ENCODE measurements around the gene ATP4B. TPM values are rescaled to one million over a fixed set of nuclear protein-coding genes. Genes with fewer than 3 reads are reported as not detected.

ATP4B gene
- total RNA-seq, 4 donors from 2014 or later, result not detected

- no peak overlapping the region for H3K4me3 ChIP-seq
- H3K36me3 ChIP-seq, result peaks cover 0 to 41% (median 0%) of the 10 kb centered on the region in 3 donors
- no peaks in the 10 kb centered on the region for H3K9me3 ChIP-seq
- WGBS, 2 donors, result 75 to 78% methylated on average over 15 of the region's 15 CpGs
- no peak overlapping the region for H3K27ac ChIP-seq
- H3K27me3 ChIP-seq, result no peaks in the 10 kb centered on the region
- H3K4me1 ChIP-seq, result no peaks in the 10 kb centered on the region
- DNase-seq (ENCODE audit: low spot score in 2 of 2), result no peak
- TF ChIP-seq EP300 (IDR thresholded peaks at IDR 0.05) (no peak), CTCF (IDR thresholded peaks at IDR 0.05) (no peak), POLR2A (IDR thresholded peaks at IDR 0.05) (no peak)
Observed at GRCh38 chr13:113620036-113620796, 37.8 kb downstream of the ATP4B start.

GRCh38 chr13:113618455-113618854 lies 39.5 kb downstream of the ATP4B start:
- no peak overlapping the region for H3K4me3 ChIP-seq
- H3K4me1 ChIP-seq, result no peaks in the 10 kb centered on the region
- WGBS, 2 donors, result 90 to 93% methylated on average over 7 of the region's 7 CpGs
- no peak for DNase-seq (ENCODE audit: low spot score in 2 of 2)
- TF ChIP-seq CTCF (IDR thresholded peaks at IDR 0.05) (no peak), EP300 (IDR thresholded peaks at IDR 0.05) (no peak), POLR2A (IDR thresholded peaks at IDR 0.05) (no peak)
- H3K27ac ChIP-seq, result no peak overlapping the region
- H3K9me3 ChIP-seq, result no peaks in the 10 kb centered on the region
- H3K36me3 ChIP-seq, result peaks cover 0 to 34% (median 0%) of the 10 kb centered on the region in 3 donors
- no peaks in the 10 kb centered on the region for H3K27me3 ChIP-seq

- no peak overlapping the region for H3K4me3 ChIP-seq
- TF ChIP-seq EP300 (IDR thresholded peaks at IDR 0.05), result no peak
- no peak overlapping the region for H3K27ac ChIP-seq
- H3K27me3 ChIP-seq, result no peaks in the 10 kb centered on the region
- H3K4me1 ChIP-seq, result no peaks in the 10 kb centered on the region
- H3K9me3 ChIP-seq, result no peaks in the 10 kb centered on the region
- 89 to 94% methylated on average over 5 of the region's 5 CpGs for WGBS, 2 donors
- no peak for DNase-seq (ENCODE audit: low spot score in 2 of 2)
- peaks cover 0 to 29% (median 0%) of the 10 kb centered on the region in 3 donors for H3K36me3 ChIP-seq
Observed at GRCh38 chr13:113617961-113618360, 40.0 kb downstream of the ATP4B start.

DNA sequence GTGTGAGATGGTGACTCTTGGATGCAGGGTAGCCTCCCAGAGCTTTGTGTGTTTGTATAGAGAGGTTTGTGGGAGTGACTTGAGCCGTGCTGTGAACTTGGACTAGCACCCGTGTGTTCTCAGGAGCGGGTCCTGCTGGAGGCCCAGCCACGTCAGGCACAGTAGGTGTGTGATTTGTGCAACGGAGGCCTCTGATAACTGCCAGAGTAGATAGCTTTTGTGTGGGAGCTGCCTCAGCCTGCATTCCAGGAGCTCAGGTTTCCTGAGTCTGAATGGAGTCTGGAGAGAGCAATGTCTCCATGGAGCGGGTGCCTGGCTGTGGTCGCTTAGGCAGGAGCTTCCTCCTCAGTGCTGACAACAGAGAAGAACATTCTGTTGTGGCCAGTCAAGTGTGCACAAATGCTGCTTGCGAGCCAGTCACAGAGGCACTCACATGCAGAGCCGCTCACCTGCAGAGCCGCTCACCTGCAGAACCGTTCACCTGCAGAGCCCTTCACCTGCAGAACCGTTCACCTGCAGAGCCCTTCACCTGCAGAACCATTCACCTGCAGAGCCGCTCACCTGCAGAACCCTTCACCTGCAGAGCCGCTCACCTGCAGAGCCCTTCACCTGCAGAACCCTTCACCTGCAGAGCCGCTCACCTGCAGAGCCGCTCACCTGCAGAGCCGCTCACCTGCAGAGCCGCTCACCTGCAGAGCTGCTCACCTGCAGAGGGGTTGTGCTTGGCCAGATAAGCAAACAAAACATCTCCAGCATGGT lies 40.8 kb downstream of the ATP4B start:
- Histone ChIP-seq H3K4me3 (no peak overlapping the region), H3K27me3 (no peaks in the 10 kb centered on the region), H3K9me3 (no peaks in the 10 kb centered on the region), H3K27ac (no peak overlapping the region), H3K36me3 (peaks cover 0 to 23% (median 0%) of the 10 kb centered on the region in 3 donors), H3K4me1 (no peaks in the 10 kb centered on the region)
- WGBS, 2 donors, result 81 to 85% methylated on average over 18 of the region's 18 CpGs
- no peak for DNase-seq (ENCODE audit: low spot score in 2 of 2)
- TF ChIP-seq CTCF (IDR thresholded peaks at IDR 0.05), result no peak
- TF ChIP-seq EP300 (IDR thresholded peaks at IDR 0.05), result no peak
- no peak for TF ChIP-seq POLR2A (IDR thresholded peaks at IDR 0.05)

DNA sequence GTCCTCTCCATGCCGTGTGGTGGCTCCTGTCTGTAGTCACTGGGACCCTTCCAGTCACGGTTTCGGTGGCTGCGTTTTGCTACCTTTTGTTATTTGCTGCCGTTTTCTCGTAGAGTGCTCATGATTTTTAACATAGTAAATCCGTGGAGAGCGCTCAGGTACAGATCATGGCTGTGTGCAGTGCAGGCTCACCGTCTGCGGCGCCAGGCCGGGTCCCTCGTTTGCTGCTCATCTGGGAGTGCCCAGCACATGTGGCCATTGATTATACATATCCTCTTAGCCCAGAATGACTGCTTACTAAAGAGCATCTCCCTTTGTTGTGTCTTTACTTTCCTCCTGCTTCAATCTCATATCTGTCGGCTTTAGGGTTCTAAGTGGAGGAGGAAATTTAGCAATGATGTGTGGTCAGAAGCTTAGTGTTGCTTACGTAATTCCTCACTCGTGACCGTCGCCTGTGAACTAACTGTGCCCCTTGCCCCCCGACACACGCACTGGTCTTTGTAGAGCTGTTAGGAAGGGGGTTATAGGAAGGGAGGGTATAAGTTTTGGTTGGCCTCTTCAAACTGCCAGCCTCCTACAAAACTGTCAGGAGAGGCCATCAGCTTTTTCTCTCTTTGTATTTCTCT lies 41.6 kb downstream of the ATP4B start:
- H3K4me3 ChIP-seq, result no peak overlapping the region
- H3K9me3 ChIP-seq, result no peaks in the 10 kb centered on the region
- WGBS, 2 donors, result 80 to 84% methylated on average over 20 of the region's 20 CpGs
- H3K27me3 ChIP-seq, result no peaks in the 10 kb centered on the region
- peaks cover 0 to 27% (median 0%) of the 10 kb centered on the region in 3 donors for H3K36me3 ChIP-seq
- no peak overlapping the region for H3K27ac ChIP-seq
- H3K4me1 ChIP-seq, result no peaks in the 10 kb centered on the region
- TF ChIP-seq EP300 (IDR thresholded peaks at IDR 0.05), result peak in 1 of 2 donors; percentile 31
- TF ChIP-seq CTCF (IDR thresholded peaks at IDR 0.05), result no peak
- peak in 1 of 2 donors; percentile 24 for DNase-seq (ENCODE audit: low spot score in 2 of 2)
